Right lobe of liver (tissue), 6 donors: ENCODE results near the gene BDKRB2. TPM values are rescaled to one million over a fixed set of nuclear protein-coding genes. Genes with fewer than 3 reads are reported as not detected.
A peak's percentile ranks its signal among the peaks of the same experiment; 100 is the strongest.
"Not testable (repeated sequence)": the region's sequence is repeated elsewhere in the genome, so short reads cannot be mapped to it uniquely, and the experiment has no call there.

Experiments
- ATAC-seq, 4 donors: fragments of 200-7000 bp; cut with Tn5 transposase; one replicate each; pipeline ENCODE4 v1.9.1; 2020; ENCODE audit warnings: mild to moderate bottlenecking in 4 of 4, moderate library complexity in 4 of 4
- DNase-seq, 3 donors: peaks; one replicate each; pipeline ENCODE4 v3.0.0-alpha.2; 2020
- H3K27ac ChIP-seq, 3 donors: fragments of 200-600 bp; one replicate each; pipeline ENCODE4 v1.8.0; 2022
- H3K27me3 ChIP-seq, 2 donors: fragments of 200-600 bp; one replicate each; pipeline ENCODE4 v1.8.0; 2022
- H3K36me3 ChIP-seq, 4 donors: fragments of 200-600 bp; sonication (generic) in 1 of 4; one replicate each; pipeline versions ENCODE4 v1.5.1 to v1.8.0; 2017 to 2022; ENCODE audit warnings: control low read depth in 1 of 4
- H3K4me1 ChIP-seq, 4 donors: fragments of 200-600 bp; sonication (generic) in 1 of 4; one replicate each; pipeline versions ENCODE4 v1.5.1 to v1.8.0; 2017 to 2022; ENCODE audit warnings: control low read depth in 1 of 4
- H3K4me3 ChIP-seq, 3 donors: fragments of 200-600 bp; one replicate each; pipeline ENCODE4 v1.8.0; 2022
- H3K9me3 ChIP-seq, 4 donors: fragments of 200-600 bp; sonication (generic) in 1 of 4; one replicate each; pipeline versions ENCODE4 v1.5.1 to v1.8.0; 2017 to 2022; ENCODE audit warnings: control low read depth in 1 of 4
- CTCF ChIP-seq, 4 donors: fragments of 200-600 bp in 3 of 4; fragments of 450-650 bp in 1 of 4; IDR thresholded peaks; one replicate each; pipeline versions ENCODE4 v1.5.1 to v1.8.0; 2016 to 2022; ENCODE audit warnings: antibody characterized with exemption in 4 of 4, mild to moderate bottlenecking in 2 of 4
- POLR2A ChIP-seq: fragments of 450-650 bp; IDR thresholded peaks from one replicate; pipeline ENCODE4 v1.6.1; 2017; ENCODE audit warnings: antibody characterized with exemption, mild to moderate bottlenecking
- WGBS: methylation state at CpG from one replicate; pipeline ENCODE4 v1.1.6; 2018; ENCODE audit warnings: low coverage, low lambda C conversion rate; ENCODE audit not compliant: insufficient coverage; ENCODE audit errors: missing lambda C conversion rate; 5-methylcytosine and 5-hydroxymethylcytosine counted together
- intact Hi-C, 2 donors: fragments of 100-400 bp; cut with DNase I; formaldehyde crosslinking; loops; one replicate each; pipeline versions ENCODE4 v1.11.2 to v1.14.1; 2022
- total RNA-seq, 6 experiments: library from RNA; depleted of rRNA in 2 of 6; stranded (reverse); fragments of >200 nt in 2 of 6; fragmentation: NEBNext Ultra II Directional in 3 of 6; extraction: Animal tissue kit (Norgen Biotek cat#: 25700) in 3 of 6; gene quantifications; one replicate each; pipeline versions ENCODE4 v1.1.0 to v1.2.4, GENCODE V29; 2016 to 2023
- donor health status: DM: no; HTN: yes; CAD: no.
- donor health status: DM: no; HTN: no; CAD: no.
- donor health status: DM: no; HTN: no; CAD: no.
- donor health status: DM: no; HTN: yes; CAD: no.
- donor health status: DM: no; HTN: yes; CAD: no.

BDKRB2 gene
- total RNA-seq, 6 experiments from 2014 or later = 0.07 to 0.60 (median 0.22) TPM

GRCh38 chr14:96243785-96244184 is 39.1 kb downstream of the BDKRB2 start:
- no peaks in the 10 kb centered on the region for H3K4me1 ChIP-seq
- no peaks in the 10 kb centered on the region for H3K36me3 ChIP-seq
- no peak for DNase-seq
- TF ChIP-seq CTCF (IDR thresholded peaks at IDR 0.05) (no peak), POLR2A (no peak)
- ATAC-seq = no peak
- H3K4me3 ChIP-seq = no peak overlapping the region
- H3K9me3 ChIP-seq = no peaks in the 10 kb centered on the region
- H3K27ac ChIP-seq = no peak overlapping the region
- intact Hi-C loops = no loop called here
- 44% methylated on average over 2 of the region's 5 CpGs for WGBS
- H3K27me3 ChIP-seq = no peaks in the 10 kb centered on the region

GRCh38 chr14:96245074-96245473 is 40.4 kb downstream of the BDKRB2 start:
- H3K27me3 ChIP-seq, ATAC-seq, H3K9me3 ChIP-seq, H3K4me1 ChIP-seq, DNase-seq, intact Hi-C loops, H3K4me3 ChIP-seq, H3K36me3 ChIP-seq, H3K27ac ChIP-seq: not testable (repeated sequence)
- WGBS = 69% methylated on average over 2 of the region's 3 CpGs

GRCh38 chr14:96245710-96246538 is 41.3 kb downstream of the BDKRB2 start:
- ATAC-seq (no peak), DNase-seq (no peak)
- Histone ChIP-seq H3K9me3 (no peaks in the 10 kb centered on the region), H3K4me1 (no peaks in the 10 kb centered on the region), H3K4me3 (no peak overlapping the region), H3K27me3 (no peaks in the 10 kb centered on the region), H3K27ac (no peak overlapping the region), H3K36me3 (no peaks in the 10 kb centered on the region)
- 58% methylated on average over 2 of the region's 3 CpGs for WGBS
- intact Hi-C loops = no loop called here
- TF ChIP-seq CTCF (IDR thresholded peaks at IDR 0.05) (no peak), POLR2A (no peak)

- DNase-seq = no peak
- Histone ChIP-seq H3K4me3 (no peak overlapping the region), H3K4me1 (no peaks in the 10 kb centered on the region), H3K36me3 (no peaks in the 10 kb centered on the region), H3K9me3 (no peaks in the 10 kb centered on the region), H3K27ac (no peak overlapping the region), H3K27me3 (no peaks in the 10 kb centered on the region)
- ATAC-seq = peak in 1 of 4 donors; percentile 44
- TF ChIP-seq POLR2A = no peak
- no peak for TF ChIP-seq CTCF (IDR thresholded peaks at IDR 0.05)
- 69% methylated on average over 1 of the region's 1 CpG for WGBS
- intact Hi-C loops = no loop called here
Observed at GRCh38 chr14:96246539-96246847, 41.9 kb downstream of the BDKRB2 start.

DNA sequence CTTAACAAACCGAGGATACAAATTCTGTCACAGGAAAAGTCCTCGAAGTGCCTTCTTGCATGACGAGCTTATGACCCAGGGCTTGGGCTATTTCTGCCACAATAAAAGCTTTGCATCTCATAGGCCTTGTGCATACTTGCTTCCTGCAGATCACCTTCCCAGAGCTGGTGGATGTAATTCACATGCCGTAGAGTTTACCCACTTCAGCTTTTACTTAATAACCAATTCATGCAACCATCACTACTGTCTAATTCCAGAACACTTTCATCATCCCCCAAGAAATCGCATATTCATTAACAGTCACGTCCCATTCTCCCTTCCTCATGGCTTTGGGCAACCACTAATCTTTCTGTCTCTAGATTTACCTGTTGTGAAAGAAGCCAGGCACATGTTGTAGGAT is 42.4 kb downstream of the BDKRB2 start:
- ATAC-seq (no peak), DNase-seq (no peak)
- no peak overlapping the region for H3K4me3 ChIP-seq
- intact Hi-C loops = no loop called here
- 62% methylated on average over 6 of the region's 6 CpGs for WGBS
- H3K27ac ChIP-seq = no peak overlapping the region
- no peaks in the 10 kb centered on the region for H3K27me3 ChIP-seq
- no peaks in the 10 kb centered on the region for H3K4me1 ChIP-seq
- no peaks in the 10 kb centered on the region for H3K36me3 ChIP-seq
- no peak for TF ChIP-seq CTCF (IDR thresholded peaks at IDR 0.05)
- TF ChIP-seq POLR2A = no peak
- no peaks in the 10 kb centered on the region for H3K9me3 ChIP-seq
